Neural progenitor cell (in vitro differentiated cells): Measurements from ENCODE around the gene NDUFA3. TPM values are rescaled to one million over a fixed set of nuclear protein-coding genes. Genes with fewer than 3 reads are reported as not detected.

ENCODE experiments used
- DNase-seq: peaks from one replicate; pipeline ENCODE4 v3.0.0-alpha.2; 2016; ENCODE audit warnings: low spot score
- H2AFZ ChIP-seq: fragments of 200-600 bp; sonication (generic); replicated peaks from 2 replicates; pipeline ENCODE4 v1.6.1; 2016; ENCODE audit warnings: antibody characterized with exemption
- H3F3A ChIP-seq: fragments of 200-600 bp; sonication (generic); 2 replicates; pipeline ENCODE4 v1.6.1; 2016; ENCODE audit warnings: antibody characterized with exemption, low read depth
- H3K27ac ChIP-seq: fragments of 200-600 bp; sonication (generic); 2 replicates; pipeline ENCODE4 v1.5.1; 2016; ENCODE audit warnings: mild to moderate bottlenecking
- H3K27me3 ChIP-seq: fragments of 200-600 bp; sonication (generic); 2 replicates; pipeline ENCODE4 v1.6.1; 2016; ENCODE audit warnings: mild to moderate bottlenecking, moderate library complexity
- H3K36me3 ChIP-seq: fragments of 200-600 bp; sonication (generic); 2 replicates; pipeline ENCODE4 v1.5.1; 2016
- H3K4me1 ChIP-seq: fragments of 200-600 bp; sonication (generic); 2 replicates; pipeline ENCODE4 v1.6.1; 2016; ENCODE audit warnings: mixed run types
- H3K4me2 ChIP-seq: fragments of 200-600 bp; sonication (generic); 2 replicates; pipeline ENCODE4 v1.6.1; 2016
- H3K4me3 ChIP-seq: fragments of 200-600 bp; sonication (generic); 2 replicates; pipeline ENCODE4 v1.5.1; 2016
- H3K79me2 ChIP-seq: fragments of 200-600 bp; sonication (generic); 2 replicates; pipeline ENCODE4 v1.6.1; 2016; ENCODE audit warnings: low read depth
- H3K9ac ChIP-seq: fragments of 200-600 bp; sonication (generic); 2 replicates; pipeline ENCODE4 v1.6.1; 2016
- H3K9me3 ChIP-seq: fragments of 200-600 bp; sonication (generic); 2 replicates; pipeline ENCODE4 v1.5.1; 2016; ENCODE audit warnings: low read depth
- H4K20me1 ChIP-seq: fragments of 200-600 bp; sonication (generic); 2 replicates; pipeline ENCODE4 v1.6.1; 2016; ENCODE audit warnings: low read depth
- H3K27ac Mint-ChIP-seq: 3 replicates; pipeline ENCODE4 v1.8.0; 2021; ENCODE audit warnings: mixed read lengths
- H3K27me3 Mint-ChIP-seq: 2 replicates; pipeline ENCODE4 v1.8.0; 2022; ENCODE audit warnings: low read depth, mild to moderate bottlenecking, inconsistent platforms, moderate library complexity, mixed read lengths; ENCODE audit not compliant: insufficient read depth
- H3K36me3 Mint-ChIP-seq: 3 replicates; pipeline ENCODE4 v1.8.0; 2021; ENCODE audit warnings: mixed read lengths
- H3K4me1 Mint-ChIP-seq: 3 replicates; pipeline ENCODE4 v1.8.0; 2021; ENCODE audit warnings: mixed read lengths
- H3K4me3 Mint-ChIP-seq: 3 replicates; pipeline ENCODE4 v1.8.0; 2021; ENCODE audit warnings: mild to moderate bottlenecking, moderate library complexity, mixed read lengths
- H3K9me3 Mint-ChIP-seq: 3 replicates; pipeline ENCODE4 v1.8.0; 2020; ENCODE audit warnings: mixed read lengths
- EZH2 ChIP-seq: fragments of 200-600 bp; sonication (generic); IDR thresholded peaks from 2 replicates; pipeline ENCODE4 v1.6.1; 2017; ENCODE audit warnings: antibody characterized with exemption, mild to moderate bottlenecking, moderate library complexity
- EZH2phosphoT487 ChIP-seq: fragments of 200-600 bp; sonication (generic); IDR thresholded peaks from 2 replicates; pipeline ENCODE4 v1.6.1; 2017; ENCODE audit warnings: antibody characterized with exemption
- total RNA-seq: library from RNA; depleted of rRNA; stranded (reverse); fragments of >200 nt; gene quantifications from 2 replicates; pipeline ENCODE4 v1.2.3, GENCODE V29; 2015; ENCODE audit warnings: low replicate concordance
- TF ChIP-seq, protein P1 (sequence below): fragments of 200-600 bp; sonication (generic); IDR thresholded peaks from 2 replicates; pipeline ENCODE4 v1.5.1; 2017; ENCODE audit warnings: antibody characterized with exemption, mild to moderate bottlenecking

NDUFA3 gene
- total RNA-seq, 1 donor from 2014 or later = 75.9 TPM

DNA sequence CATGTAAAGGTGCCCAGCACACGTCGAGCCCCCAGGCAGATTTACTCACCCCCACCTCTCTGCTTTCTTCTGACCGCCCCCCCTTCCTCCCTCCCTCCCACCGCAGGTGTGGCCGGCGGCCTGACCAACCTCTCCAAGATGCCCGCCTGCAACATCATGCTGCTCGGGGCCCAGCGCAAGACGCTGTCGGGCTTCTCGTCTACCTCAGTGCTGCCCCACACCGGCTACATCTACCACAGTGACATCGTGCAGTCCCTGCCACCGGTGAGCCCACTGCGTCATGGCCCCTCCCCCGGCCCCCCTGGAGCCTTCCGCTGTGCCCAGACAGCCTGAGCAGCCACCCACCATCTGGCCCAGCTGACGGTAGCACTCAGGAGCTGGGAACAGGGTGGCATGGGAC, 21.7 kb downstream of the NDUFA3 start:
- peaks cover 22% of the 10 kb centered on the region for H3K36me3 Mint-ChIP-seq

GRCh38 chr19:54125713-54126112, 23.1 kb downstream of the NDUFA3 start:
- H3K27me3 ChIP-seq = no peaks in the 10 kb centered on the region
- no peak overlapping the region for H3K27ac ChIP-seq
- Mint-ChIP-seq H3K4me1 (no peaks in the 10 kb centered on the region), H3K4me3 (no peak overlapping the region), H3K27me3 (peaks cover 6% of the 10 kb centered on the region), H3K27ac (no peak overlapping the region), H3K9me3 (no peaks in the 10 kb centered on the region), H3K36me3 (peaks cover 18% of the 10 kb centered on the region)
- no peaks in the 10 kb centered on the region for H3K79me2 ChIP-seq
- H3K9me3 ChIP-seq = no peaks in the 10 kb centered on the region
- no peak overlapping the region for H3K4me3 ChIP-seq
- TF ChIP-seq EZH2phosphoT487 (no peak), EZH2 (no peak)
- TF ChIP-seq, protein P1, sequence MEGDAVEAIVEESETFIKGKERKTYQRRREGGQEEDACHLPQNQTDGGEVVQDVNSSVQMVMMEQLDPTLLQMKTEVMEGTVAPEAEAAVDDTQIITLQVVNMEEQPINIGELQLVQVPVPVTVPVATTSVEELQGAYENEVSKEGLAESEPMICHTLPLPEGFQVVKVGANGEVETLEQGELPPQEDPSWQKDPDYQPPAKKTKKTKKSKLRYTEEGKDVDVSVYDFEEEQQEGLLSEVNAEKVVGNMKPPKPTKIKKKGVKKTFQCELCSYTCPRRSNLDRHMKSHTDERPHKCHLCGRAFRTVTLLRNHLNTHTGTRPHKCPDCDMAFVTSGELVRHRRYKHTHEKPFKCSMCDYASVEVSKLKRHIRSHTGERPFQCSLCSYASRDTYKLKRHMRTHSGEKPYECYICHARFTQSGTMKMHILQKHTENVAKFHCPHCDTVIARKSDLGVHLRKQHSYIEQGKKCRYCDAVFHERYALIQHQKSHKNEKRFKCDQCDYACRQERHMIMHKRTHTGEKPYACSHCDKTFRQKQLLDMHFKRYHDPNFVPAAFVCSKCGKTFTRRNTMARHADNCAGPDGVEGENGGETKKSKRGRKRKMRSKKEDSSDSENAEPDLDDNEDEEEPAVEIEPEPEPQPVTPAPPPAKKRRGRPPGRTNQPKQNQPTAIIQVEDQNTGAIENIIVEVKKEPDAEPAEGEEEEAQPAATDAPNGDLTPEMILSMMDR = no peak
- H4K20me1 ChIP-seq = no peaks in the 10 kb centered on the region
- H3K4me2 ChIP-seq = no peak overlapping the region
- H3K36me3 ChIP-seq = no peaks in the 10 kb centered on the region
- H3F3A ChIP-seq = no peaks in the 10 kb centered on the region
- DNase-seq = no peak
- no peak overlapping the region for H2AFZ ChIP-seq
- no peaks in the 10 kb centered on the region for H3K4me1 ChIP-seq
- H3K9ac ChIP-seq = no peak overlapping the region

More for the DNA sequence above, 21.7 kb downstream of the NDUFA3 start:
- Histone ChIP-seq H3K27ac (no peak overlapping the region), H3K36me3 (no peaks in the 10 kb centered on the region), H3K9me3 (no peaks in the 10 kb centered on the region), H3F3A (no peaks in the 10 kb centered on the region), H3K9ac (no peak overlapping the region), H3K27me3 (no peaks in the 10 kb centered on the region), H2AFZ (no peak overlapping the region), H3K4me3 (no peak overlapping the region), H3K4me1 (no peaks in the 10 kb centered on the region), H3K4me2 (no peak overlapping the region), H3K79me2 (no peaks in the 10 kb centered on the region), H4K20me1 (no peaks in the 10 kb centered on the region)
- H3K27ac Mint-ChIP-seq = no peak overlapping the region
- H3K27me3 Mint-ChIP-seq = peaks cover 6% of the 10 kb centered on the region
- DNase-seq = no peak
- H3K4me3 Mint-ChIP-seq = no peak overlapping the region
- TF ChIP-seq EZH2 (no peak), EZH2phosphoT487 (no peak)
- TF ChIP-seq, protein P1 = no peak
- H3K9me3 Mint-ChIP-seq = no peaks in the 10 kb centered on the region
- H3K4me1 Mint-ChIP-seq = no peaks in the 10 kb centered on the region

DNA sequence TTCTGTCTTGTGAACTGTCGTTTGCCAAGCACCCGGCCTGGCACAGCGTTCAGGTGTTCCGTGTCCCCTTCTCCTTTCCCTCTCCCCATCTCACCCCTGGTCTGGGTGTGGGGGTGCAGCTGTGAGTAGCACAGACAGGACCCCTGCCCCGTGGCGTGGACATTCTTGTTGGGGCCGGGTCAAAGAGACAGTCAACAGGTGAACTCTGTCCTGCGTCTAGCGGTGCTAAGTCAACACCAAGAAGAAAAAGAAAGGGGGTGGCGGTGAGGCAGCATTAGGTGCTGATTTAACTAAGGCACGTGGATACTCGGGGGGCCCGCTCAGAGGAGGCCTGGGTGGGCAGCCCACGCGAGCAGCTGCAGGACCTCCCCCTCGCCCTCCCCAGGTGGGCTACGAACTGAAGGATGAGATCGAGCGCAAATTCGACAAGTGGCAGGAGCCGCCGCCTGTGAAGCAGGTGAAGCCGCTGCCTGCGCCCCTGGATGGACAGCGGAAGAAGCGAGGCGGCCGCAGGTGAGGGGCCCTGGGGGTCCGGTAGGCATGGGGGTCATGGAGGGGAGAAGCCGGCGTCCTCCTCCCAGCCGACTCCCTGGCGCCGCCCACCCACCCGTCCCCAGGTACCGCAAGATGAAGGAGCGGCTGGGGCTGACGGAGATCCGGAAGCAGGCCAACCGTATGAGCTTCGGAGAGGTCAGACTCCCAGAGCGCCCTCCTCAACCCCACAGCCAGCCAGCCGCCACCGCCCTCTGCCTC, 25.2 kb downstream of the NDUFA3 start:
- H3K4me2 ChIP-seq = no peak overlapping the region
- no peak for DNase-seq
- Mint-ChIP-seq H3K27me3 (peaks cover 2% of the 10 kb centered on the region), H3K4me1 (no peaks in the 10 kb centered on the region), H3K36me3 (peaks cover 18% of the 10 kb centered on the region), H3K9me3 (no peaks in the 10 kb centered on the region), H3K4me3 (no peak overlapping the region), H3K27ac (no peak overlapping the region)
- no peaks in the 10 kb centered on the region for H4K20me1 ChIP-seq
- no peak overlapping the region for H3K27ac ChIP-seq
- H3F3A ChIP-seq = no peaks in the 10 kb centered on the region
- H3K4me3 ChIP-seq = no peak overlapping the region
- no peaks in the 10 kb centered on the region for H3K27me3 ChIP-seq
- no peaks in the 10 kb centered on the region for H3K4me1 ChIP-seq
- TF ChIP-seq EZH2 (no peak), EZH2phosphoT487 (no peak)
- TF ChIP-seq, protein P1 = no peak
- no peak overlapping the region for H3K9ac ChIP-seq
- no peaks in the 10 kb centered on the region for H3K36me3 ChIP-seq
- H3K79me2 ChIP-seq = no peaks in the 10 kb centered on the region
- H2AFZ ChIP-seq = no peak overlapping the region
- H3K9me3 ChIP-seq = no peaks in the 10 kb centered on the region
